IMR-90 (cell line): ENCODE measurements around the gene CABP4. TPM values are rescaled to one million over a fixed set of nuclear protein-coding genes. Genes with fewer than 3 reads are reported as not detected.

Source experiments
- ATAC-seq: fragments of 200-7000 bp; cut with Tn5 transposase; 2 replicates; pipeline ENCODE4 v1.9.1; 2020; ENCODE audit warnings: low read depth, mild to moderate bottlenecking, moderate library complexity
- BruUV-seq: library from RNA; stranded (reverse); fragments of 400-500 nt; replicated peaks from 2 replicates; lab custom pipeline; 2021; lab: Mats Ljungman, UMichigan
- CTCF ChIA-PET: fragments of 300-600 bp; formaldehyde crosslinking; extraction: SDS; loops from one replicate; lab custom pipeline; 2021; ENCODE audit warnings: antibody characterized with exemption; lab: Yijun Ruan, JAX
- POLR2A ChIA-PET: fragments of 300-600 bp; sonication (Branson Sonifier 250); formaldehyde crosslinking; loops from one replicate; lab custom pipeline; 2022; ENCODE audit warnings: antibody characterized with exemption; ENCODE audit not compliant: unreplicated experiment; lab: Charles Lee
- DNase-seq: peaks from one replicate; pipeline ENCODE4 v3.0.0; 2013
- H2AFZ ChIP-seq: replicated peaks from 2 replicates; pipeline ENCODE3; 2013; ENCODE audit warnings: low read length, mild to moderate bottlenecking; ENCODE audit not compliant: poor library complexity
- H2AK5ac ChIP-seq: 2 replicates; pipeline ENCODE4 v1.6.1; 2013; ENCODE audit warnings: low read depth, low read length, inconsistent platforms
- H2AK9ac ChIP-seq: replicated peaks from 2 replicates; pipeline ENCODE3; 2013; ENCODE audit warnings: mild to moderate bottlenecking, low read depth, low read length, moderate library complexity; ENCODE audit not compliant: poor library complexity
- H2BK120ac ChIP-seq: 2 replicates; pipeline ENCODE4 v1.6.1; 2013; ENCODE audit warnings: low read depth, low read length, inconsistent platforms
- H2BK15ac ChIP-seq: 3 replicates; pipeline ENCODE4 v1.6.1; 2013; ENCODE audit warnings: low read depth, low read length, inconsistent platforms
- H2BK20ac ChIP-seq: 2 replicates; pipeline ENCODE4 v1.6.1; 2013; ENCODE audit warnings: low read depth, mild to moderate bottlenecking, inconsistent platforms, low read length, moderate library complexity
- H2BK5ac ChIP-seq: 2 replicates; pipeline ENCODE4 v1.6.1; 2013; ENCODE audit warnings: mild to moderate bottlenecking, low read depth, low read length, inconsistent platforms; ENCODE audit not compliant: poor library complexity, severe bottlenecking
- H3K14ac ChIP-seq: replicated peaks from 2 replicates; pipeline ENCODE4 v1.6.1; 2013; ENCODE audit warnings: low read depth, low read length, inconsistent platforms
- H3K18ac ChIP-seq: 2 replicates; pipeline ENCODE4 v1.6.1; 2013; ENCODE audit warnings: low read depth, low read length, control low read depth
- H3K23ac ChIP-seq: 2 replicates; pipeline ENCODE4 v1.6.1; 2013; ENCODE audit warnings: low read depth, low read length, inconsistent platforms
- H3K27ac ChIP-seq: 2 replicates; pipeline ENCODE4 v1.5.1; 2013; ENCODE audit warnings: mild to moderate bottlenecking, control low read depth, low read length; ENCODE audit not compliant: insufficient read depth
- H3K27me3 ChIP-seq: 2 replicates; pipeline ENCODE4 v1.6.1; 2013; ENCODE audit warnings: low read length; ENCODE audit not compliant: control insufficient read depth, insufficient read depth
- H3K36me3 ChIP-seq: 2 replicates; pipeline ENCODE4 v1.6.1; 2013; ENCODE audit warnings: low read length, mixed read lengths; ENCODE audit not compliant: control insufficient read depth, insufficient read depth
- H3K4ac ChIP-seq: 2 replicates; pipeline ENCODE4 v1.6.1; 2013; ENCODE audit warnings: low read depth, low read length, inconsistent platforms
- H3K4me1 ChIP-seq: 2 replicates; pipeline ENCODE4 v1.6.1; 2013; ENCODE audit warnings: low read length, mixed read lengths; ENCODE audit not compliant: control insufficient read depth, insufficient read depth
- H3K4me2 ChIP-seq: 2 replicates; pipeline ENCODE4 v1.6.1; 2013; ENCODE audit warnings: low read depth, mild to moderate bottlenecking, control low read depth, low read length, moderate library complexity
- H3K4me3 ChIP-seq: 2 replicates; pipeline ENCODE4 v1.5.1; 2013; ENCODE audit warnings: low read depth, mild to moderate bottlenecking, control low read depth, low read length, moderate library complexity; ENCODE audit not compliant: insufficient read depth
- H3K56ac ChIP-seq: 2 replicates; pipeline ENCODE4 v1.6.1; 2013; ENCODE audit warnings: low read length, inconsistent platforms; ENCODE audit not compliant: insufficient read depth; ENCODE audit errors: extremely low read depth
- H3K79me1 ChIP-seq, 2 experiments: 2 replicates each; pipeline ENCODE4 v1.6.1; 2013; ENCODE audit warnings: low read length in 2 of 2, inconsistent platforms in 1 of 2, low read depth in 1 of 2
- H3K9ac ChIP-seq: 2 replicates; pipeline ENCODE4 v1.6.1; 2013; ENCODE audit warnings: low read depth, low read length, control low read depth
- H3K9me1 ChIP-seq: 2 replicates; pipeline ENCODE4 v1.6.1; 2013; ENCODE audit warnings: low read length, inconsistent platforms; ENCODE audit not compliant: insufficient read depth
- H3K9me3 ChIP-seq: 2 replicates; pipeline ENCODE4 v1.6.1; 2013; ENCODE audit warnings: low read length; ENCODE audit not compliant: control insufficient read depth, insufficient read depth
- H4K20me1 ChIP-seq: 2 replicates; pipeline ENCODE4 v1.6.1; 2013; ENCODE audit warnings: low read length, inconsistent platforms; ENCODE audit not compliant: insufficient read depth
- H4K5ac ChIP-seq: 2 replicates; pipeline ENCODE4 v1.6.1; 2013; ENCODE audit warnings: mild to moderate bottlenecking, low read depth, low read length, control low read depth
- H4K8ac ChIP-seq, 2 experiments: 2 replicates each; pipeline ENCODE4 v1.6.1; 2013; ENCODE audit warnings: low read depth in 2 of 2, low read length in 2 of 2, control low read depth in 1 of 2, inconsistent platforms in 1 of 2
- H4K91ac ChIP-seq: 2 replicates; pipeline ENCODE4 v1.6.1; 2013; ENCODE audit warnings: low read depth, low read length, inconsistent platforms; ENCODE audit not compliant: insufficient read depth
- BHLHE40 ChIP-seq: fragments of 150-350 bp; IDR thresholded peaks from 2 replicates; pipeline ENCODE4 v1.6.1; 2016; ENCODE audit warnings: mild to moderate bottlenecking, low read depth, low read length
- CEBPB ChIP-seq: IDR thresholded peaks from 2 replicates; pipeline ENCODE4 v1.6.1; 2012; ENCODE audit warnings: low read depth, low read length, improper control_type of control experiment
- CHD1 ChIP-seq: IDR thresholded peaks from 2 replicates; pipeline ENCODE4 v1.6.1; 2012; ENCODE audit warnings: low read depth, low read length, improper control_type of control experiment
- ELK1 ChIP-seq: fragments of 150-350 bp; IDR thresholded peaks from 2 replicates; pipeline ENCODE4 v1.6.1; 2016; ENCODE audit warnings: low read depth, mild to moderate bottlenecking, low read length, moderate library complexity, borderline replicate concordance
- FOS ChIP-seq: fragments of 150-350 bp; IDR thresholded peaks from 2 replicates; pipeline ENCODE4 v1.6.1; 2016; ENCODE audit warnings: low read depth, low read length
- MAFK ChIP-seq: IDR thresholded peaks from 2 replicates; pipeline ENCODE4 v1.6.1; 2012; ENCODE audit warnings: low read depth, low read length, improper control_type of control experiment
- MAZ ChIP-seq: IDR thresholded peaks from 2 replicates; pipeline ENCODE4 v1.6.1; 2012; ENCODE audit warnings: low read depth, mild to moderate bottlenecking, low read length, improper control_type of control experiment, moderate library complexity, borderline replicate concordance
- MXI1 ChIP-seq: IDR thresholded peaks from 2 replicates; pipeline ENCODE4 v1.6.1; 2012; ENCODE audit warnings: low read depth, mild to moderate bottlenecking, low read length, moderate library complexity, borderline replicate concordance
- NFE2L2 ChIP-seq: fragments of 150-350 bp; IDR thresholded peaks from 2 replicates; pipeline ENCODE4 v1.6.1; 2016; ENCODE audit warnings: low read depth, mild to moderate bottlenecking, low read length
- POLR2A ChIP-seq: IDR thresholded peaks from 2 replicates; pipeline ENCODE4 v1.6.1; 2012; ENCODE audit warnings: mild to moderate bottlenecking, low read depth, low read length
- RAD21 ChIP-seq: IDR thresholded peaks from 2 replicates; pipeline ENCODE4 v1.6.1; 2012; ENCODE audit warnings: low read length, improper control_type of control experiment
- RCOR1 ChIP-seq: IDR thresholded peaks from 2 replicates; pipeline ENCODE4 v1.6.1; 2012; ENCODE audit warnings: mild to moderate bottlenecking, low read length, improper control_type of control experiment; ENCODE audit not compliant: insufficient replicate concordance
- RFX5 ChIP-seq: IDR thresholded peaks from 2 replicates; pipeline ENCODE4 v1.8.0; 2012; ENCODE audit warnings: low read depth, mild to moderate bottlenecking, low read length, moderate library complexity
- SMC3 ChIP-seq: fragments of 150-350 bp; IDR thresholded peaks from 2 replicates; pipeline ENCODE4 v1.6.1; 2016; ENCODE audit warnings: low read depth, mild to moderate bottlenecking, antibody characterized with exemption, low read length, moderate library complexity
- USF2 ChIP-seq: fragments of 150-350 bp; IDR thresholded peaks from 2 replicates; pipeline ENCODE4 v1.6.1; 2017; ENCODE audit warnings: mild to moderate bottlenecking, antibody characterized with exemption, low read length, low read depth
- WGBS, 2 experiments: methylation state at CpG; one replicate each; pipeline versions ENCODE4 v1.1.5 to v1.1.7; 2013; ENCODE audit warnings: missing lambda C conversion rate in 2 of 2; ENCODE audit not compliant: insufficient read length in 1 of 2; ENCODE audit errors: extremely low coverage in 2 of 2; 5-methylcytosine and 5-hydroxymethylcytosine counted together
- dilution Hi-C: fragments of 300-500 bp; cut with HindIII; formaldehyde crosslinking; loops from one replicate; pipeline ENCODE4 v1.14.3; 2018; ENCODE audit warnings: low sequenced_read_pairs; ENCODE audit not compliant: unreplicated experiment
- in situ Hi-C: fragments of 300-500 bp; cut with MboI; formaldehyde crosslinking; loops from 3 replicates; pipeline ENCODE4 v1.14.3; 2019; ENCODE audit warnings: low sequenced_read_pairs, inconsistent platforms, mixed read lengths
- intact Hi-C: fragments of 100-400 bp; cut with micrococcal nuclease; formaldehyde crosslinking; loops from 2 replicates; pipeline ENCODE4 v1.10.0; 2022
- polyA plus RNA-seq, 3 experiments: library from polyadenylated mRNA; depleted of rRNA; stranded (reverse); fragments of >200 nt; gene quantifications; 2 replicates each; pipeline ENCODE4 v1.2.3, GENCODE V29; 2012; ENCODE audit warnings: low replicate concordance in 1 of 3
- total RNA-seq: library from RNA; depleted of rRNA; stranded (reverse); fragments of >200 nt; gene quantifications from 2 replicates; pipeline ENCODE4 v1.2.3, GENCODE V29; 2012
- TF ChIP-seq, protein P1 (sequence below): conservative IDR thresholded peaks from 2 replicates; pipeline ENCODE4 v1.5.1; 2012; ENCODE audit warnings: mild to moderate bottlenecking, low read depth, low read length, improper control_type of control experiment

CABP4 gene
- total and polyA plus RNA-seq, 2 of the 4 experiments (the other 2 are of a cell fraction) = not detected

DNA sequence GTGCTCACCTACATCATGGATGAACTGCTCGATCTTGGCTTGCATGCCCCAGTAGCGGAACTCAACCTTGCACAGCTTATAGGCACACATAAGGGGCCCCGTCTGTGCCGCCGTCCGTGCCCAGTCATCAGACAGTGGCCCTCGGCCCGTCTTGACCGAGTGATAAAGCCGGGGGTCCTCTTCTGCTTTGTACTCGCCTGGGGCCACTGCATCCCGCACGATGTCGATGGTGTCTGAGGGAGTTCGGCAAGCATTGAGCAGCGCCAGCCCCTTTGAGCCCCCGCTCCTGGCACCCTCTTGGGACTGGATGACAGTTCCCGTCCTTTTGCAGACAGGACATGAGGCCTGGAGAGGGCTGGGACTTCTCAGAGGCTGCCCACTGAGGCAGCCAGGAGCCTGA lies 46.7 kb downstream of the CABP4 start:
- no TSS peak for BruUV-seq
- H3K23ac ChIP-seq = no peak overlapping the region
- intact Hi-C loops = no loop called here
- H3K9me3 ChIP-seq = no peaks in the 10 kb centered on the region
- no peak overlapping the region for H3K56ac ChIP-seq
- peaks cover 18% of the 10 kb centered on the region for H3K36me3 ChIP-seq
- no peaks in the 10 kb centered on the region for H3K27me3 ChIP-seq
- H2BK5ac ChIP-seq = no peak overlapping the region
- ATAC-seq (no peak), DNase-seq (no peak)
- peaks cover 4% of the 10 kb centered on the region for H3K9me1 ChIP-seq
- in situ Hi-C loops = no loop called here
- H3K79me1 ChIP-seq = peaks cover 4 to 33% of the 10 kb centered on the region in 2 experiments; a peak in 3 of 4 replicates
- H3K4ac ChIP-seq = no peak overlapping the region
- peaks cover 10% of the 10 kb centered on the region for H3K4me1 ChIP-seq
- no peak overlapping the region for H2BK15ac ChIP-seq
- no peak overlapping the region for H4K91ac ChIP-seq
- H4K5ac ChIP-seq = no peak overlapping the region
- H3K18ac ChIP-seq = no peak overlapping the region
- no peak overlapping the region for H4K8ac ChIP-seq
- WGBS, 2 experiments = 97% methylated on average over 6 of the region's 18 CpGs; no CpG with 5 or more reads in 1 of the 2 experiments
- ChIA-PET POLR2A (no interaction called here), CTCF (no interaction called here)
- no peak overlapping the region for H3K9ac ChIP-seq
- no peak overlapping the region for H3K4me2 ChIP-seq
- H2BK20ac ChIP-seq = no peak overlapping the region
- TF ChIP-seq POLR2A = no peak
- TF ChIP-seq BHLHE40 = no peak
- no peak for TF ChIP-seq SMC3
- no peak for TF ChIP-seq CEBPB
- TF ChIP-seq MAZ = no peak
- TF ChIP-seq RCOR1 = no peak
- TF ChIP-seq RFX5 = no peak
- TF ChIP-seq, protein P1, sequence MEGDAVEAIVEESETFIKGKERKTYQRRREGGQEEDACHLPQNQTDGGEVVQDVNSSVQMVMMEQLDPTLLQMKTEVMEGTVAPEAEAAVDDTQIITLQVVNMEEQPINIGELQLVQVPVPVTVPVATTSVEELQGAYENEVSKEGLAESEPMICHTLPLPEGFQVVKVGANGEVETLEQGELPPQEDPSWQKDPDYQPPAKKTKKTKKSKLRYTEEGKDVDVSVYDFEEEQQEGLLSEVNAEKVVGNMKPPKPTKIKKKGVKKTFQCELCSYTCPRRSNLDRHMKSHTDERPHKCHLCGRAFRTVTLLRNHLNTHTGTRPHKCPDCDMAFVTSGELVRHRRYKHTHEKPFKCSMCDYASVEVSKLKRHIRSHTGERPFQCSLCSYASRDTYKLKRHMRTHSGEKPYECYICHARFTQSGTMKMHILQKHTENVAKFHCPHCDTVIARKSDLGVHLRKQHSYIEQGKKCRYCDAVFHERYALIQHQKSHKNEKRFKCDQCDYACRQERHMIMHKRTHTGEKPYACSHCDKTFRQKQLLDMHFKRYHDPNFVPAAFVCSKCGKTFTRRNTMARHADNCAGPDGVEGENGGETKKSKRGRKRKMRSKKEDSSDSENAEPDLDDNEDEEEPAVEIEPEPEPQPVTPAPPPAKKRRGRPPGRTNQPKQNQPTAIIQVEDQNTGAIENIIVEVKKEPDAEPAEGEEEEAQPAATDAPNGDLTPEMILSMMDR = no peak
- no peak for TF ChIP-seq RAD21
- TF ChIP-seq CHD1 = no peak
- TF ChIP-seq MXI1 = no peak
- TF ChIP-seq MAFK = no peak
- TF ChIP-seq USF2 = no peak
- TF ChIP-seq ELK1 = no peak
- TF ChIP-seq FOS = no peak
- no peak for TF ChIP-seq NFE2L2
- no peak overlapping the region for H3K27ac ChIP-seq
- no peak overlapping the region for H2BK120ac ChIP-seq
- H2AK5ac ChIP-seq = no peak overlapping the region
- no peak overlapping the region for H2AFZ ChIP-seq
- no peak overlapping the region for H2AK9ac ChIP-seq
- no peak overlapping the region for H3K4me3 ChIP-seq
- dilution Hi-C loops = no loop called here
- H4K20me1 ChIP-seq = no peaks in the 10 kb centered on the region
- H3K14ac ChIP-seq = no peak overlapping the region
